IPS-18a (cell line): ENCODE data around the gene OTOG.
A peak's percentile ranks its signal among the peaks of the same experiment; 100 is the strongest.

ENCODE experiments used
- H3K27ac ChIP-seq: one replicate; pipeline ENCODE4 v1.5.1; 2013; ENCODE audit warnings: low read length
- H3K27me3 ChIP-seq: one replicate; pipeline ENCODE4 v1.6.1; 2013; ENCODE audit warnings: mild to moderate bottlenecking, low read length; ENCODE audit not compliant: control insufficient read depth, insufficient read depth
- H3K36me3 ChIP-seq: one replicate; pipeline ENCODE4 v1.6.1; 2013; ENCODE audit warnings: low read depth, low read length; ENCODE audit not compliant: control insufficient read depth
- H3K4me1 ChIP-seq: one replicate; pipeline ENCODE4 v1.6.1; 2013; ENCODE audit warnings: low read depth, low read length; ENCODE audit not compliant: control insufficient read depth
- H3K4me3 ChIP-seq: one replicate; pipeline ENCODE4 v1.5.1; 2013; ENCODE audit warnings: low read length
- H3K9ac ChIP-seq: one replicate; pipeline ENCODE4 v1.6.1; 2013; ENCODE audit warnings: mild to moderate bottlenecking, low read length, moderate library complexity
- H3K9me3 ChIP-seq: one replicate; pipeline ENCODE4 v1.6.1; 2013; ENCODE audit warnings: low read depth, low read length; ENCODE audit not compliant: control insufficient read depth

Gene OTOG

DNA sequence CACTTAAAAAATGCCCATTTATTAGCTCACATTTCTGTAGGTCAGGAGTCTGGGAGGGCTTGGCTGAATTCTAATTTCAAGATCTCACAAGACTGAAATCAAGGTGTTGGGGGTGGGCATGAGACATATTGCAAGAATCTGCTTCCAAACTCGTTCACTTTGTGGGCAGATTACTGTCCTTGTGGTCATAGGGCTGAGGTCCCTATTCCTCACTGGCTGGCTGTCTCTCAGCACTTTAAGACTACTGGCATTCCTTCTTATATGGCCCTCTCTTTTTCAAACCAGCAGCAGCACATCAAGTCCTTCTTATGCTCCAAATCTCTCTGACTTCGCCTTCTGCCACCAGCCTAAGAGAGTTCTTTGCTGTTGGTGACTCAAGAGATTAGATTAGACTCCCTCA, 144.5 kb downstream of the OTOG start:
- no peaks in the 10 kb centered on the region for H3K36me3 ChIP-seq
- peaks cover 38% of the 10 kb centered on the region for H3K27me3 ChIP-seq
- H3K9ac ChIP-seq, result no peak overlapping the region
- no peak overlapping the region for H3K4me3 ChIP-seq
- H3K9me3 ChIP-seq, result no peaks in the 10 kb centered on the region
- no peak overlapping the region for H3K27ac ChIP-seq
- H3K4me1 ChIP-seq, result no peaks in the 10 kb centered on the region

DNA sequence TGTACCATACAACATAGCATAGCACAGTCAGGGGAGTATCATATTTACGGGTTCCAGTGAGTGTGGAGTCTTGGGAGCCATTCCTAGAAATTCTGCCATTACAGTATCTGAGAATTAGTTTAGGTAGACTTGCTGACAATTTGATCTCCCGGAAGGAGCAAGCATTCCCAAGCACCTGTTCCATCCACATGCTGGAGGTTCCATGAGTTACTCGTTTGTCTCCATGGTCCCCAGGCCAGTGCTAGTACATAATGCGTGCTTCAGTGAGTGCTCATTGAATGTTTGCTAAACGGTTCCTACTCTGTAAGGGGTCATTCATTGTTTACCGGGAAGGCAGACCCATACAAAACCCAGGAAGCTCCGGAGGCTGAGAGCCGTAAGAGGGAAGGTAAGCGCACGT, 144.9 kb downstream of the OTOG start:
- Histone ChIP-seq H3K9ac (no peak overlapping the region), H3K36me3 (no peaks in the 10 kb centered on the region), H3K4me1 (no peaks in the 10 kb centered on the region), H3K9me3 (no peaks in the 10 kb centered on the region), H3K27me3 (peaks cover 43% of the 10 kb centered on the region), H3K4me3 (no peak overlapping the region), H3K27ac (no peak overlapping the region)

DNA sequence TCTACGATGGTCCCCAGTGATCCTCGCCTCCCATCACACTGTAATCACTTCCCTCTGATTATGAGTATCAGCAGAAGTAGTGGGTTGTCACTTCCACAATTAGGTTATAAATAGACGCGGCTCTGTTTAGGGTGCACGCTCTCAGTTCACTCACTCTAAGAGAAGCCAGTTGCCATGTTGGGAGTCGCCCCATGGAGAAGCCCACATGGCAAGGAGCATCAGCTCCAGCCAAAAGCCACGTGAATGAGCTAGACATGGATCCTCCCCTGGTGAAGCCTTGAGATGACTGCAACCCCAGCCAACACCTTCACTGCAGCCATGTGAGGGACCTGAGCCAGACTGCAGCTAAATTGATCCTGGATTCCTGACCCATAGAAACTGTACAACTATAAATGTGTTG, 145.9 kb downstream of the OTOG start:
- no peak overlapping the region for H3K4me3 ChIP-seq
- no peak overlapping the region for H3K27ac ChIP-seq
- no peaks in the 10 kb centered on the region for H3K36me3 ChIP-seq
- H3K9ac ChIP-seq, result no peak overlapping the region
- H3K9me3 ChIP-seq, result no peaks in the 10 kb centered on the region
- H3K27me3 ChIP-seq, result peaks cover 52% of the 10 kb centered on the region
- H3K4me1 ChIP-seq, result no peaks in the 10 kb centered on the region

DNA sequence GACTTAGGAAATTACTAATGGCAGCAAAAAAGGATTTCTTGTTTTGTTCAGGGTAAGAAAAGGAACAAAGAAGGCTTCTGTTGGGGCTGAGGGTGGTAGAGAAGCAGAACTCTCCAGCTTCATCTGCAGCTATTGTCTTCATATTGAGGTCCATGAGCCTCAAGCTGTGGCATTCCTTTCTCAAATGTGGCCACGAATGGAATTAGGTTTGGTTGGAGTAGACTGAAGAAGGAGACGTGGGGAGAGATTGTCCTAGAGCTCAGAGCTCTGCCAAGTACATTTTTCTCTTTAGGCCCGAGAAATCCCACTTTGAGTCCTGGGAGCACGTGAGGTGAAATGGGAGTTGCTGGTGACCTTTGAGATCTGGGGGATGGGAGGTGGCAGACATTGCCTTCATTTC, 146.5 kb downstream of the OTOG start:
- Histone ChIP-seq H3K27me3 (peaks cover 53% of the 10 kb centered on the region), H3K4me3 (no peak overlapping the region), H3K4me1 (no peaks in the 10 kb centered on the region), H3K9me3 (no peaks in the 10 kb centered on the region), H3K36me3 (no peaks in the 10 kb centered on the region), H3K9ac (no peak overlapping the region), H3K27ac (no peak overlapping the region)

DNA sequence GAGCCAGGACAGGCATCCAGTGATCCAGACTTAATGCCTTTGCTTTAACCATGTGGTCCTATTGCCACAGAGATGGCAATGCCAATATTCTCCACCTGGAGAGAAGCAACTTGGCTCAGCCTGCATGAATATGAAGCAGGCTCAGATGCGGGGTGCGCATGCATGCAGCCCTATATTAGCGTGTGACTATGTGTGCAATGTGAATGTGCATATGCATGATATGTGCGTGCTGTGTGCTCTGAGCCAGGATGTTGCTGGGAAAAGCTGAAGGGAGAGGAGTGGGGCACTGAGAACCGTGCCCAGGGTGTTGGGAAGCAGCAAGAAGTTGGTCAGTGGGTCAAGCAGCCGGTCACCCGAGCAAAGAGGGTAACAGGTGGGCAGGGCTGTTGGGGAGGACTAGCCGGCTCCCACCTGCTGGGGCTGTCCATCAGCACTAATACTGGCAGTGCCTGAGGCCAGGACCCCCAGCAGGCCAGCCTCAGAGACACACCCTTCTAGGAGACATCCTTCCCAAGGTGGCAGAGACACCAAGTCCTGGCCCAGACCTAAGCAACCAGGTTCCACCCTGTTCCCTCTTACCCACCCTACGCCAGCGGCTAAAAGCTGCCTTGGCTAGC, 147.5 kb downstream of the OTOG start:
- H3K4me3 ChIP-seq, result no peak overlapping the region
- no peak overlapping the region for H3K27ac ChIP-seq
- H3K36me3 ChIP-seq, result no peaks in the 10 kb centered on the region
- H3K27me3 ChIP-seq, result peaks cover 53% of the 10 kb centered on the region
- H3K9me3 ChIP-seq, result no peaks in the 10 kb centered on the region
- no peaks in the 10 kb centered on the region for H3K4me1 ChIP-seq
- no peak overlapping the region for H3K9ac ChIP-seq

DNA sequence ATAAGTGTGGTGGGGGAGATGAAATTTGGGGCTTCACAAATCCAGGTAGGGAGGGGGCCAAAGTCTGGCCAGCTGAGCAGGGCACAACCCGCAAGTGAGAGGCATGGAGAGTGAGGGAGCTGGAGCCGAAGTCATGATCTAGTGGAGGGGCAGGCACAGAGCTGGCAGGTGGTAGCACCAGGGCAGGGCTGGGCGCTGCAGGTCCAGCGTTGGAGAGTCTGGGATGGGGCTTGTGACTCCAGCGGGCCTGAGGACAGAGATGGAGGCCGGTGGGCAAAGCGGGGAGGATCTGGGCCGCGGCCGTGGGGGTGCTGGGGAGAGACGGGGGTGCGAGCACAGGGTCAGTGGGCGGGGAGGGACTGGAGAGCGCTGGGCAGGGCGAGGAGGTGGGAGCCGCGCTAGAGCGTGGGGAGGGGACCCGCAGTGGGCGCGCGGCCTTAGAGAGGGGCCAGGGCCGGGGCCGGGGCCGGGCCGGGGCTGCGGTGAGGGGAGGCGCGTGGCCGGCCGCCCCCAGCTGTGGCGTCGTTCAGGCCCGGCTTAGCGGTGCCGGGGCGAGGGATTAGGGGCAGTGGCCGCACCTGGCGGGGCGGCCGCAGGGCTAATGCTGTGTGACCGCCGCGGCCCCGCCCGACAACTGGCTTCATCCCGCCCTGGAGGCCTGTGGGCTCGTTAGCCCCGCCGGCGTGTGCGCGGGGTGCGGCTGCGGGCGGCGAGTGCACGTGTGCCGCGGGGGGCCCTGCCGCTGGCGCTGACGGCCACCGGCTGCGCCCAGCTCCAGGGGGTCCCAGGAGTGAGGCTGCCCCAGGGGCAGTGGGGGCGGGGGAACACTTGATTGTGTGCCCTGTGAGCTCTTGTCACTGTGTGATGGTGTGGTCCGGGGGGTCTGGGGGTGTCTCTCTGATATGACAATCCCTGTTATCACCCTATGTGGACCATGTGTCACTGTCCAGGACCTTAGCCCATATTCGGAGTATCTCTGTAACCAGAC, 148.7 kb downstream of the OTOG start:
- H3K4me1 ChIP-seq, result no peaks in the 10 kb centered on the region
- H3K9me3 ChIP-seq, result no peaks in the 10 kb centered on the region
- H3K36me3 ChIP-seq, result no peaks in the 10 kb centered on the region
- H3K27me3 ChIP-seq, result peaks cover 53% of the 10 kb centered on the region
- H3K27ac ChIP-seq, result no peak overlapping the region
- no peak overlapping the region for H3K9ac ChIP-seq
- H3K4me3 ChIP-seq, result peak overlapping the region; percentile 44

DNA sequence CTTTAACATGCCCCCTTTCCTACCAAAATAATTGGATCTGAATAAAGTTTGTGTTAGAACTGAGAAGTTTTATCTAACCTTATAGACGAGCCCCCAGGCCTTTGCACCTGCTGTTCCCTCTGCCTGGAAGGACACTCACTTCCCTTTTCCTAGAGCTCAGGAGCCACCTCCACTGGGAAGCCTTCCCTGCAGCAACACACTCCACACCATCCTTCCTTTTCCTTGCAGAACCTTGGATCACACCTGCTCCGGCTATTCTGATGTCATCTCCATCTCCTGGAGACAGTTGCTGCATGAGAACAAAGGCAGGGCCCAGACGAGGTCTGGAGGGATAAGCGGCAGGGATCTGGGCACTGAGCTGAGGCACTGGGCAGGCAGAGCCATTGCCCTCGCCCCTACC, 149.7 kb downstream of the OTOG start:
- H3K36me3 ChIP-seq, result no peaks in the 10 kb centered on the region
- no peak overlapping the region for H3K4me3 ChIP-seq
- no peak overlapping the region for H3K27ac ChIP-seq
- no peak overlapping the region for H3K9ac ChIP-seq
- H3K9me3 ChIP-seq, result no peaks in the 10 kb centered on the region
- no peaks in the 10 kb centered on the region for H3K4me1 ChIP-seq
- H3K27me3 ChIP-seq, result peaks cover 53% of the 10 kb centered on the region
